ENCODE results near the gene KLRC4.

KLRC4 gene

DNA sequence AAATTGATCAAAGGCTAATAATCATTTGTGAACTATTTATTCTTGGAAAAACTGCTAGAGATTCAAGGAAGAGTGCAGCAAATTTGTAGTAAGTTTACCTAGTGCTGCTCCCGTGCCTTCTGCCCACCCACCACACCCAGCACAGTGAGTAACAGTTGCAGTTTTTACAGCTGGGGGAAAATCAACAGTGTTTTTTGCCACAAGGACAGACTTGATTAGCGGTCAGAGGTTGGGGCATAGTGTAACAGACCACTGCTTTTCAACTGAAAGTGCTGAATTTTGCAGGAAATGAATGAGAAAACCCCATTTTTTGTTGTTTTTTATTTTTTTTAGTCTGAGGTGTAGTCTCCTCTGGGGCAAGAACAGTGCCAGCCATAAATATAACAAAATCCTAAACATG is 12.3 kb downstream of the KLRC4 start:
- no peak for TF ChIP-seq TAF1 (IDR thresholded peaks at IDR 0.05; ENCODE audit: borderline replicate concordance, insufficient read depth, low read length)
- no peak for TF ChIP-seq POLR2AphosphoS5 (IDR thresholded peaks at IDR 0.05; ENCODE audit: low read depth, low read length)
- TF ChIP-seq, protein P1, sequence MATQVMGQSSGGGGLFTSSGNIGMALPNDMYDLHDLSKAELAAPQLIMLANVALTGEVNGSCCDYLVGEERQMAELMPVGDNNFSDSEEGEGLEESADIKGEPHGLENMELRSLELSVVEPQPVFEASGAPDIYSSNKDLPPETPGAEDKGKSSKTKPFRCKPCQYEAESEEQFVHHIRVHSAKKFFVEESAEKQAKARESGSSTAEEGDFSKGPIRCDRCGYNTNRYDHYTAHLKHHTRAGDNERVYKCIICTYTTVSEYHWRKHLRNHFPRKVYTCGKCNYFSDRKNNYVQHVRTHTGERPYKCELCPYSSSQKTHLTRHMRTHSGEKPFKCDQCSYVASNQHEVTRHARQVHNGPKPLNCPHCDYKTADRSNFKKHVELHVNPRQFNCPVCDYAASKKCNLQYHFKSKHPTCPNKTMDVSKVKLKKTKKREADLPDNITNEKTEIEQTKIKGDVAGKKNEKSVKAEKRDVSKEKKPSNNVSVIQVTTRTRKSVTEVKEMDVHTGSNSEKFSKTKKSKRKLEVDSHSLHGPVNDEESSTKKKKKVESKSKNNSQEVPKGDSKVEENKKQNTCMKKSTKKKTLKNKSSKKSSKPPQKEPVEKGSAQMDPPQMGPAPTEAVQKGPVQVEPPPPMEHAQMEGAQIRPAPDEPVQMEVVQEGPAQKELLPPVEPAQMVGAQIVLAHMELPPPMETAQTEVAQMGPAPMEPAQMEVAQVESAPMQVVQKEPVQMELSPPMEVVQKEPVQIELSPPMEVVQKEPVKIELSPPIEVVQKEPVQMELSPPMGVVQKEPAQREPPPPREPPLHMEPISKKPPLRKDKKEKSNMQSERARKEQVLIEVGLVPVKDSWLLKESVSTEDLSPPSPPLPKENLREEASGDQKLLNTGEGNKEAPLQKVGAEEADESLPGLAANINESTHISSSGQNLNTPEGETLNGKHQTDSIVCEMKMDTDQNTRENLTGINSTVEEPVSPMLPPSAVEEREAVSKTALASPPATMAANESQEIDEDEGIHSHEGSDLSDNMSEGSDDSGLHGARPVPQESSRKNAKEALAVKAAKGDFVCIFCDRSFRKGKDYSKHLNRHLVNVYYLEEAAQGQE (IDR thresholded peaks at IDR 0.05; ENCODE audit: insufficient read depth in 1 of 2, low read depth in 2 of 2, low read length in 2 of 2) = no peak
- no peak for TF ChIP-seq FOXP2 (optimal IDR thresholded peaks at IDR 0.05; ENCODE audit: borderline replicate concordance, extremely low read depth, extremely low read length, insufficient read depth)
- TF ChIP-seq SIN3A (IDR thresholded peaks at IDR 0.05; ENCODE audit: borderline replicate concordance, insufficient read depth, low read length) = no peak

DNA sequence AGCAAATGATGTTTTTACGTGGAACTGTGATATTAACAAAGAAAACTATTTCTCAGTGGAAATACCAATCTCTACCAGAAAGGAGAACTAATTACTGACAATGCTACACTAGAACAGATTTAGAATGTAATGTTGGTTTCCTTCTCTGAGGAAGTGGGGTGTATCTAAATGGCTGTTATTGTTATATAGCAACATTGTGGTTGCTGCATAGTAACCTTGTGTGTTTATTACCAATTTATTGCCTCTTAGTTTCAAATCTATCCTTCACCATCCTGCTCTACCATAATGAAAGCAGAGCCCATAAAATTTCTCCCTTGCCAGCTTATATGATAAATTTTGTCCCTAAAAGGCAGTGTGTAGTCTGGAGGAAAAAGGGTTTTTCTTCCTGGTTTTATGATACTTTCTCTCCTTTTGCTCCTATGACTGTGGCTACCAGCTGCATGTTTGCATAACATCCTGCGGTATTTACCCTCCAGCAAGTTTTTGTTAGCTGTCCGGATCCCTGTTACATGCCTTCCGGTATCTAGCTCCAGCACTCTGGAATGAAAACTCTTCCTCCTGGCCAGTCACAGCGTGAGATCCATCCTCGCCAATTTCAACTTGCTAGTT is 14.1 kb downstream of the KLRC4 start:
- TF ChIP-seq TAF1 (IDR thresholded peaks at IDR 0.05; ENCODE audit: borderline replicate concordance, insufficient read depth, low read length) = peak; percentile 35; the same call in 1 of the 2 replicates
- peak; percentile 70; the same call in 1 of the 2 replicates for TF ChIP-seq SIN3A (IDR thresholded peaks at IDR 0.05; ENCODE audit: borderline replicate concordance, insufficient read depth, low read length)
- TF ChIP-seq FOXP2 (optimal IDR thresholded peaks at IDR 0.05; ENCODE audit: borderline replicate concordance, extremely low read depth, extremely low read length, insufficient read depth) = no peak

DNA sequence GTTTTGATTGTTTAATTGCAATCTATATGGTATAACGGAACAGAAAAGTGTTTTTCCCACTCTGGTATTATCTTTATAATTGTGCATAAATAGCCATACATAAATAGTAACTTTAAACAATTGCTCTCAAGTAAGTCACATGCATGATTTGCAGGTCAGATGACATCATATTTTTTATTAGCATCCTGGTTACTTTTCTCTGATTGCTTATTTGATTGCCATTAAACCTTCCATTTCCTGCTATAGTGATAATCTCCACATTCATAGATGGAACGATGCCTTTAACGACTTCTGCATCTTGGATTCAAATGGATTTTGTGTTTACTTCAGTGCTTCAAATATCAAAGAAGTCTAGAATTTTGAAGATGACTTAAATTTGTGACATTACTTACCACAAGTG is 16.3 kb downstream of the KLRC4 start:
- no peak for TF ChIP-seq FOXP2 (optimal IDR thresholded peaks at IDR 0.05; ENCODE audit: borderline replicate concordance, extremely low read depth, extremely low read length, insufficient read depth)
- TF ChIP-seq POLR2AphosphoS5 (IDR thresholded peaks at IDR 0.05; ENCODE audit: low read depth, low read length) = no peak
- TF ChIP-seq SIN3A (IDR thresholded peaks at IDR 0.05; ENCODE audit: borderline replicate concordance, insufficient read depth, low read length) = no peak
- no peak for TF ChIP-seq TAF1 (IDR thresholded peaks at IDR 0.05; ENCODE audit: borderline replicate concordance, insufficient read depth, low read length)
- TF ChIP-seq, protein P1 (IDR thresholded peaks at IDR 0.05; ENCODE audit: insufficient read depth in 1 of 2, low read depth in 2 of 2, low read length in 2 of 2) = no peak

DNA sequence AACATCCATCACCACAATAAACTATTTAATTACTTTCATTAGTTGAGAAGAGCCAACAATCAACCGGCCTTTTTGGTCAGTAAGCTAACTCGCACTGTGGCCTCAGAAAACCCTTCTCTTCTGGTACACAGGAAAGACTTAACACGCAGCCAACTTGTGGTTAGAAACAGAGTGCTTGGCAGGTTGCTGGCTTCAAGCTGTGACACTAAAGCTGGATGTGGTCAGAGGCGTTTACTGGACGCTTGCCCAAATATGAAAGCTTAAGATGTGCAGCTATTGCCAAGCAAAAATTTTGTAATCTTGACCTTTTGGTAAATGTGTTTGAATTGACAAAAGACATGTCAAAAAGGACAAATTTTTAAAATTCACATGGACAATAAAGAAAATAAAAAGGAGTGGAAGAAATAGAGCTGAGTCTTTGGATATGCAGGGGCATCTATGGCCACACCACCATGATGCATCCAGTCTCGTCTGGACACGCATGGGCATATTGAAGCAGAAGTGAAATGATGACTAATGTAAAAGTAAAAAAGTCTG is 17.1 kb downstream of the KLRC4 start:
- no peak for TF ChIP-seq TAF1 (IDR thresholded peaks at IDR 0.05; ENCODE audit: borderline replicate concordance, insufficient read depth, low read length)
- no peak for TF ChIP-seq SIN3A (IDR thresholded peaks at IDR 0.05; ENCODE audit: borderline replicate concordance, insufficient read depth, low read length)
- TF ChIP-seq FOXP2 (optimal IDR thresholded peaks at IDR 0.05; ENCODE audit: borderline replicate concordance, extremely low read depth, extremely low read length, insufficient read depth) = no peak
- TF ChIP-seq, protein P1 (IDR thresholded peaks at IDR 0.05; ENCODE audit: insufficient read depth in 1 of 2, low read depth in 2 of 2, low read length in 2 of 2) = no peak
- no peak for TF ChIP-seq POLR2AphosphoS5 (IDR thresholded peaks at IDR 0.05; ENCODE audit: low read depth, low read length)

DNA sequence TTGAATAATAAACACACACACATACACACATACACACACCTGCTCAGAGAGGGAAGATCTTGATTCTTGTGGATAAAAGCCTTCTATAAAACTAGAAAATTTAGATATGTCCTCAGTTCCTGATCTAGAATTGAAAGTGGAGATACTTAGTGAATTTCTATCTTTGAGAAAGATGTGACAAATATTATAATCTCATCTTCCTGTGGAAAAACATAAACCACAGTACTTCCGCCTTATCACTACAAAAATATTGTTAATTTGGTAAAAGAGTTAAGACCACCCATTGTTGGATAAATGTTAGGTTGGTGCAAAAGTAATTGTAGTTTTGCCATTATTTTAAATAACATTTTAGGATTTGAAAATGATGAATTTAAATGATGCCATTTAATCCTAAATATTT is 19.7 kb downstream of the KLRC4 start, which contains the start of gene KLRK1:
Gene KLRK1 (minus strand): TSS at position 138 of the 400 bp plus-strand sequence. CDS start 1,231 bp downstream, outside the sequence.
- TF ChIP-seq, protein P1 (IDR thresholded peaks at IDR 0.05; ENCODE audit: insufficient read depth in 1 of 2, low read depth in 2 of 2, low read length in 2 of 2) = no peak
- TF ChIP-seq SIN3A (IDR thresholded peaks at IDR 0.05; ENCODE audit: borderline replicate concordance, insufficient read depth, low read length) (no peak), TAF1 (IDR thresholded peaks at IDR 0.05; ENCODE audit: borderline replicate concordance, insufficient read depth, low read length) (no peak), POLR2AphosphoS5 (IDR thresholded peaks at IDR 0.05; ENCODE audit: low read depth, low read length) (no peak), FOXP2 (optimal IDR thresholded peaks at IDR 0.05; ENCODE audit: borderline replicate concordance, extremely low read depth, extremely low read length, insufficient read depth) (no peak)

Measured in PFSK-1 (cell line).